Astrocyte of the spinal cord (primary cell): ENCODE results near the gene GAGE2A.

Source experiments
- DNase-seq: peaks from one replicate; pipeline ENCODE4 v3.0.0; 2011; ENCODE audit warnings: low read depth, low spot score
- H3K4me3 ChIP-seq: 2 replicates; pipeline ENCODE4 v1.5.1; 2011; ENCODE audit warnings: low read depth, mild to moderate bottlenecking, low read length, moderate library complexity
- in situ Hi-C: cut with HindIII; loops from 2 replicates; pipeline ENCODE4 v1.10.0; 2017; ENCODE audit warnings: low sequenced_read_pairs
- TF ChIP-seq, protein P1 (sequence below): IDR thresholded peaks from 2 replicates; pipeline ENCODE4 v1.5.1; 2012; ENCODE audit warnings: low read depth, mild to moderate bottlenecking, low read length, inconsistent platforms

The GAGE2A gene

GRCh38 chrX:49618574-49618973, 29.3 kb downstream of the GAGE2A start:
- in situ Hi-C loops = no loop called here
- no peak overlapping the region for H3K4me3 ChIP-seq
- no peak for DNase-seq

GRCh38 chrX:49627086-49627777, 37.9 kb downstream of the GAGE2A start:
- TF ChIP-seq, protein P1, sequence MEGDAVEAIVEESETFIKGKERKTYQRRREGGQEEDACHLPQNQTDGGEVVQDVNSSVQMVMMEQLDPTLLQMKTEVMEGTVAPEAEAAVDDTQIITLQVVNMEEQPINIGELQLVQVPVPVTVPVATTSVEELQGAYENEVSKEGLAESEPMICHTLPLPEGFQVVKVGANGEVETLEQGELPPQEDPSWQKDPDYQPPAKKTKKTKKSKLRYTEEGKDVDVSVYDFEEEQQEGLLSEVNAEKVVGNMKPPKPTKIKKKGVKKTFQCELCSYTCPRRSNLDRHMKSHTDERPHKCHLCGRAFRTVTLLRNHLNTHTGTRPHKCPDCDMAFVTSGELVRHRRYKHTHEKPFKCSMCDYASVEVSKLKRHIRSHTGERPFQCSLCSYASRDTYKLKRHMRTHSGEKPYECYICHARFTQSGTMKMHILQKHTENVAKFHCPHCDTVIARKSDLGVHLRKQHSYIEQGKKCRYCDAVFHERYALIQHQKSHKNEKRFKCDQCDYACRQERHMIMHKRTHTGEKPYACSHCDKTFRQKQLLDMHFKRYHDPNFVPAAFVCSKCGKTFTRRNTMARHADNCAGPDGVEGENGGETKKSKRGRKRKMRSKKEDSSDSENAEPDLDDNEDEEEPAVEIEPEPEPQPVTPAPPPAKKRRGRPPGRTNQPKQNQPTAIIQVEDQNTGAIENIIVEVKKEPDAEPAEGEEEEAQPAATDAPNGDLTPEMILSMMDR = peak; percentile 12
- DNase-seq = no peak
- no peak overlapping the region for H3K4me3 ChIP-seq
- in situ Hi-C loops = no loop called here

More at GRCh38 chrX:49618574-49618973, 29.3 kb downstream of the GAGE2A start:
- TF ChIP-seq, protein P1 = no peak

- no peak for DNase-seq
- TF ChIP-seq, protein P1 = no peak
- in situ Hi-C loops = no loop called here
- H3K4me3 ChIP-seq = no peak overlapping the region
These were observed 55.8 kb downstream of the GAGE2A start for GRCh38 chrX:49644991-49645637.
